Measurements from ENCODE around the gene EBLN1. TPM values are rescaled to one million over a fixed set of nuclear protein-coding genes. Genes with fewer than 3 reads are reported as not detected.

The EBLN1 gene
- total RNA-seq: not detected

GRCh38 chr10:22217842-22218241, at the start of gene EBLN1:
TSS of gene EBLN1 (minus strand) at chr10:22218015. CDS start at chr10:22209983, 8,032 bp downstream.

Other genes with a start within 250 kb of the EBLN1 start
- 10 to 100 TPM; 28.1 to 28.5 TPM for gene DNAJC1, start 214.3 kb downstream of the EBLN1 start, total RNA-seq
- 10 to 100 TPM; 67.9 to 70.2 TPM for gene COMMD3, start 98.4 kb upstream of the EBLN1 start, total RNA-seq
- 10 to 100 TPM; 24.3 to 32.4 TPM for gene BMI1, start 103.1 kb upstream of the EBLN1 start, total RNA-seq
- gene SPAG6, start 127.5 kb upstream of the EBLN1 start, total RNA-seq: under 1 TPM in 1 of 2 experiments, not detected in 1; 0.28 TPM